ENCODE results near the gene PRKG1. TPM values are rescaled to one million over a fixed set of nuclear protein-coding genes. Genes with fewer than 3 reads are reported as not detected.

PRKG1 gene
- total RNA-seq, 6 experiments from 2014 or later = 1.1 to 2.0 (median 1.3) TPM

- no peak for DNase-seq
- no peak overlapping the region for H3K27ac ChIP-seq
- no peaks in the 10 kb centered on the region for H3K9me3 ChIP-seq
- WGBS (ENCODE audit: insufficient coverage, low coverage, low lambda C conversion rate, missing lambda C conversion rate) = 47% methylated on average over 4 of the region's 4 CpGs
- H3K27me3 ChIP-seq = no peaks in the 10 kb centered on the region
- no peaks in the 10 kb centered on the region for H3K36me3 ChIP-seq
- TF ChIP-seq POLR2A (IDR thresholded peaks at IDR 0.05) (no peak), CTCF (IDR thresholded peaks at IDR 0.05) (no peak)
- no peak overlapping the region for H3K4me3 ChIP-seq
- no peak for ATAC-seq
- intact Hi-C loops (cut with DNase I) = no loop called here
- no peaks in the 10 kb centered on the region for H3K4me1 ChIP-seq
Measured at GRCh38 chr10:51924359-51924758, 850.1 kb downstream of the PRKG1 start.

GRCh38 chr10:51926337-51926736, 852.0 kb downstream of the PRKG1 start:
- intact Hi-C loops (cut with DNase I) = no loop called here
- H3K4me1 ChIP-seq = no peaks in the 10 kb centered on the region
- ATAC-seq (no peak), DNase-seq (no peak)
- 42% methylated on average over 5 of the region's 5 CpGs for WGBS (ENCODE audit: insufficient coverage, low coverage, low lambda C conversion rate, missing lambda C conversion rate)
- no peak for TF ChIP-seq POLR2A (IDR thresholded peaks at IDR 0.05)
- TF ChIP-seq CTCF (IDR thresholded peaks at IDR 0.05) = no peak
- no peaks in the 10 kb centered on the region for H3K27me3 ChIP-seq
- no peak overlapping the region for H3K4me3 ChIP-seq
- no peak overlapping the region for H3K27ac ChIP-seq
- H3K36me3 ChIP-seq = no peaks in the 10 kb centered on the region
- H3K9me3 ChIP-seq = no peaks in the 10 kb centered on the region

- DNase-seq = no peak
- no peak for ATAC-seq
- H3K9me3 ChIP-seq = no peaks in the 10 kb centered on the region
- no peaks in the 10 kb centered on the region for H3K36me3 ChIP-seq
- no peaks in the 10 kb centered on the region for H3K4me1 ChIP-seq
- intact Hi-C loops (cut with DNase I) = no loop called here
- H3K4me3 ChIP-seq = no peak overlapping the region
- no peaks in the 10 kb centered on the region for H3K27me3 ChIP-seq
- H3K27ac ChIP-seq = no peak overlapping the region
- TF ChIP-seq POLR2A (IDR thresholded peaks at IDR 0.05) = no peak
- TF ChIP-seq CTCF (IDR thresholded peaks at IDR 0.05) = no peak
- 65% methylated on average over 1 of the region's 1 CpG for WGBS (ENCODE audit: insufficient coverage, low coverage, low lambda C conversion rate, missing lambda C conversion rate)
Measured at GRCh38 chr10:51928162-51928561, 853.9 kb downstream of the PRKG1 start.

- no peak for DNase-seq
- no peak for TF ChIP-seq CTCF (IDR thresholded peaks at IDR 0.05)
- TF ChIP-seq POLR2A (IDR thresholded peaks at IDR 0.05) = no peak
- Histone ChIP-seq H3K36me3 (no peaks in the 10 kb centered on the region), H3K9me3 (no peaks in the 10 kb centered on the region), H3K27me3 (no peaks in the 10 kb centered on the region), H3K4me1 (no peaks in the 10 kb centered on the region), H3K27ac (no peak overlapping the region), H3K4me3 (no peak overlapping the region)
- 56% methylated on average over 3 of the region's 4 CpGs for WGBS (ENCODE audit: insufficient coverage, low coverage, low lambda C conversion rate, missing lambda C conversion rate)
- intact Hi-C loops (cut with DNase I) = no loop called here
- ATAC-seq = no peak
Measured at GRCh38 chr10:51932530-51932929, 858.2 kb downstream of the PRKG1 start.

- intact Hi-C loops (cut with DNase I) = no loop called here
- Histone ChIP-seq H3K4me1 (no peaks in the 10 kb centered on the region), H3K27ac (no peak overlapping the region), H3K27me3 (no peaks in the 10 kb centered on the region), H3K36me3 (no peaks in the 10 kb centered on the region), H3K9me3 (no peaks in the 10 kb centered on the region), H3K4me3 (no peak overlapping the region)
- 58% methylated on average over 5 of the region's 5 CpGs for WGBS (ENCODE audit: insufficient coverage, low coverage, low lambda C conversion rate, missing lambda C conversion rate)
- TF ChIP-seq CTCF (IDR thresholded peaks at IDR 0.05) (no peak), POLR2A (IDR thresholded peaks at IDR 0.05) (no peak)
- no peak for DNase-seq
- no peak for ATAC-seq
Measured at GRCh38 chr10:51934373-51934772, 860.1 kb downstream of the PRKG1 start.
